SU-DHL-6 (cell line): Measurements from ENCODE around the gene FSTL1.
A peak's percentile ranks its signal among the peaks of the same experiment; 100 is the strongest.

Source experiments
- H2AFZ ChIP-seq: fragments of 200-600 bp; sonication (generic); 2 replicates; pipeline ENCODE4 v1.6.1; 2014; ENCODE audit warnings: low read depth, mild to moderate bottlenecking, moderate library complexity, mixed read lengths, antibody characterized with exemption, low read length; ENCODE audit not compliant: severe bottlenecking
- H3F3A ChIP-seq: fragments of 200-600 bp; shearing (Covaris generic); 2 replicates; pipeline ENCODE4 v1.6.0; 2016; ENCODE audit warnings: antibody characterized with exemption, mild to moderate bottlenecking; ENCODE audit not compliant: insufficient read depth
- H3K27ac ChIP-seq: fragments of 200-600 bp; sonication (generic); 2 replicates; pipeline ENCODE4 v1.5.1; 2016; ENCODE audit warnings: low read depth, mild to moderate bottlenecking, low read length, moderate library complexity, mixed read lengths
- H3K27me3 ChIP-seq: fragments of 200-600 bp; sonication (generic), shearing (Covaris generic); 2 replicates; pipeline ENCODE4 v1.6.0; 2014; ENCODE audit warnings: mild to moderate bottlenecking, low read length
- H3K36me3 ChIP-seq: fragments of 200-600 bp; sonication (generic); 2 replicates; pipeline ENCODE4 v1.6.1; 2014; ENCODE audit warnings: mild to moderate bottlenecking, low read length, mixed read lengths
- H3K4me2 ChIP-seq: fragments of 300-600, 200-600 bp; shearing (Covaris generic), sonication (generic); 2 replicates; pipeline ENCODE4 v1.6.0; 2014; ENCODE audit warnings: low read length, low read depth, mild to moderate bottlenecking; ENCODE audit not compliant: poor library complexity, severe bottlenecking
- H3K4me3 ChIP-seq: fragments of 200-600 bp; sonication (generic); 2 replicates; pipeline ENCODE4 v1.5.1; 2014; ENCODE audit warnings: antibody characterized with exemption, low read length, mild to moderate bottlenecking, mixed read lengths; ENCODE audit not compliant: insufficient read depth, poor library complexity, severe bottlenecking
- H3K79me2 ChIP-seq: fragments of 200-600 bp; sonication (generic); 2 replicates; pipeline ENCODE4 v1.6.1; 2014; ENCODE audit warnings: mild to moderate bottlenecking, low read length, moderate library complexity; ENCODE audit not compliant: insufficient read depth
- H3K9ac ChIP-seq: fragments of 200-600 bp; sonication (generic); 2 replicates; pipeline ENCODE4 v1.7.0; 2014; ENCODE audit warnings: mild to moderate bottlenecking, low read length
- H3K9me2 ChIP-seq: fragments of 200-600 bp; sonication (generic); replicated peaks from 2 replicates; pipeline ENCODE4 v1.6.1; 2014; ENCODE audit warnings: low read length; ENCODE audit not compliant: insufficient read depth
- H3K9me3 ChIP-seq: fragments of 200-600 bp; sonication (generic); 2 replicates; pipeline ENCODE4 v1.6.1; 2014; ENCODE audit warnings: low read length, mixed read lengths; ENCODE audit not compliant: insufficient read depth
- H4K20me1 ChIP-seq: fragments of 200-600 bp; sonication (generic); 2 replicates; pipeline ENCODE4 v1.6.1; 2014; ENCODE audit warnings: low read depth, mild to moderate bottlenecking, antibody characterized with exemption, low read length, moderate library complexity, mixed read lengths
- EZH2phosphoT487 ChIP-seq: fragments of 200-600 bp; sonication (generic), shearing (Covaris generic); conservative IDR thresholded peaks from 2 replicates; pipeline ENCODE4 v1.6.1; 2018; ENCODE audit warnings: mild to moderate bottlenecking, antibody characterized with exemption, low read length, moderate library complexity, mixed read lengths
- TF ChIP-seq, protein P1 (sequence below): fragments of 200-600 bp; sonication (generic); IDR thresholded peaks from one replicate; pipeline ENCODE4 v1.5.1; 2017; ENCODE audit warnings: antibody characterized with exemption, mild to moderate bottlenecking, low read length, moderate library complexity; ENCODE audit not compliant: insufficient read depth, poor library complexity, severe bottlenecking

FSTL1 gene

DNA sequence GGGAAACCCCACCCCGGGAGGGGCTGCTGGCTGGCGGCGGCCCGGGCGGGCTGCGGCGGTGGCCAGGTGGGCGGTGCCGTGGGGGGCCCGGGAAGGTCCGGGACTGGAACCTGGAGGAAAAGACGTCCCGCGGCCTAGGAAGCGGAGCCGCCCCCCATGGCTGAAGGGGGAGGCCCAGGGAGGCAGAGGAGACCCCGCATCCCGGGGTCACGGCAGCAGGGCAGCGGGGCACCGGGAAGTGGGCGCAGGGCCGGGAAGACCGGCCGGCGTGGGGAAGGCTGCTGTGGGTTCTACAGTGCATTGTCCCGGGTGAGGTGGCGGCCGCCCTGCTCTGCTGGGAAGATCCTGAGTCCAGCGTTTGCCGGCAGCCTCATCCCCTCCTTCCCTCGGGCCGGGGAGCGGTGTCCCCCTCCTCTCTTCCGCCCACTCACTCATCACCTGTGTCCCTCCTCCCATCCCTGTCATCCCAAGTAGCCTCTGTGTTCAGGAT lies 525 bp upstream of the FSTL1 start:
- H3K36me3 ChIP-seq, result no peaks in the 10 kb centered on the region
- no peak overlapping the region for H2AFZ ChIP-seq
- no peak for TF ChIP-seq EZH2phosphoT487
- TF ChIP-seq, protein P1, sequence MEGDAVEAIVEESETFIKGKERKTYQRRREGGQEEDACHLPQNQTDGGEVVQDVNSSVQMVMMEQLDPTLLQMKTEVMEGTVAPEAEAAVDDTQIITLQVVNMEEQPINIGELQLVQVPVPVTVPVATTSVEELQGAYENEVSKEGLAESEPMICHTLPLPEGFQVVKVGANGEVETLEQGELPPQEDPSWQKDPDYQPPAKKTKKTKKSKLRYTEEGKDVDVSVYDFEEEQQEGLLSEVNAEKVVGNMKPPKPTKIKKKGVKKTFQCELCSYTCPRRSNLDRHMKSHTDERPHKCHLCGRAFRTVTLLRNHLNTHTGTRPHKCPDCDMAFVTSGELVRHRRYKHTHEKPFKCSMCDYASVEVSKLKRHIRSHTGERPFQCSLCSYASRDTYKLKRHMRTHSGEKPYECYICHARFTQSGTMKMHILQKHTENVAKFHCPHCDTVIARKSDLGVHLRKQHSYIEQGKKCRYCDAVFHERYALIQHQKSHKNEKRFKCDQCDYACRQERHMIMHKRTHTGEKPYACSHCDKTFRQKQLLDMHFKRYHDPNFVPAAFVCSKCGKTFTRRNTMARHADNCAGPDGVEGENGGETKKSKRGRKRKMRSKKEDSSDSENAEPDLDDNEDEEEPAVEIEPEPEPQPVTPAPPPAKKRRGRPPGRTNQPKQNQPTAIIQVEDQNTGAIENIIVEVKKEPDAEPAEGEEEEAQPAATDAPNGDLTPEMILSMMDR, result no peak
- no peak overlapping the region for H3K9ac ChIP-seq
- no peaks in the 10 kb centered on the region for H3K9me2 ChIP-seq
- no peak overlapping the region for H3K27ac ChIP-seq
- no peaks in the 10 kb centered on the region for H3K79me2 ChIP-seq
- no peaks in the 10 kb centered on the region for H3K27me3 ChIP-seq
- no peaks in the 10 kb centered on the region for H3F3A ChIP-seq
- no peak overlapping the region for H3K4me3 ChIP-seq
- H3K4me2 ChIP-seq, result no peak overlapping the region
- no peaks in the 10 kb centered on the region for H4K20me1 ChIP-seq
- no peaks in the 10 kb centered on the region for H3K9me3 ChIP-seq

DNA sequence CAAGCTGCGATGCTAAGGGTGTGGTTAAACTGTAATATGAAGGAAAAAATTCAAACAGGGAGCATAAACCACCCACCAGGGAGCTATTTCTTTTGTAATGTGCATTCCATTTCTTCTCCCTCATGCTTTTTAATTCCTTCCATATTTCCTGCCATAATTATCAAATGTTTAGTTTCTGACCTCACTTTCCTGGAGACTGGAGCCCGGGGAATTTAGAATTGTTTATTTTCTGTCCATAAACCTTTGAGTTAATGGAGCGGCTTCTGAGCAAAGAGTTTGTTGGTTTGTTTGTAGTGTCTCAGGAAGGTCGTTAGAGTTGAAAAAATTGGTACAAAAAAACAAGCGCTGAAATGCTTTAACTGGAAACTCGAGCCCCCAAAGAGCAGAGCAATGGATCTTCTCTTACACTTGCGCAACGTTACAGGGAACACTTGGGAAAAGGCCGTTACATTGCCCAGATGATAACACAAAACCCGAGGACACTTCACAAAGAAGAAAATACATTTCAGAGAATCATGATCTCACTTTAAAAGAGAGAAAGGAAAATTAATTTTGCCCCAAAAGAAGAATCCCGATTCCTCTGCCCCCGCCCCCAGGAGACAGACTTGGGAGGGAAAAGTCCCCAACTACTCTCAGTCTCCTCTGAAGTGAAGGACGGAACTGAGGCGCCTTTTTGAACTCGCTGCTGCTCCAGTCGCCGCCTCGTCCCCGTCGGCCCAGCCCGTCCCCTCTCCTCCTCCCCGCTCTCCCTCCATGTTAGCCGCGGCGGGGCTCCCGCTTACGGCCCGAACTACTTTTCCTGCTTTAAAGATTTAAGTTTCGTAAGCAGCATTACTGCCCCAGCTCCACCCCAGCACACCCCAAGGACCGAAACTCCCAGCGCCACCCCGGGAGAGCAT lies 842 bp downstream of the FSTL1 start:
- Histone ChIP-seq H3K79me2 (no peaks in the 10 kb centered on the region), H3F3A (no peaks in the 10 kb centered on the region), H3K36me3 (no peaks in the 10 kb centered on the region), H3K4me3 (no peak overlapping the region), H3K27me3 (no peaks in the 10 kb centered on the region), H3K4me2 (peak overlapping the region; percentile 16), H3K9ac (no peak overlapping the region), H3K9me3 (no peaks in the 10 kb centered on the region), H4K20me1 (no peaks in the 10 kb centered on the region), H3K9me2 (no peaks in the 10 kb centered on the region), H2AFZ (no peak overlapping the region), H3K27ac (no peak overlapping the region)
- no peak for TF ChIP-seq EZH2phosphoT487
- TF ChIP-seq, protein P1, result no peak

DNA sequence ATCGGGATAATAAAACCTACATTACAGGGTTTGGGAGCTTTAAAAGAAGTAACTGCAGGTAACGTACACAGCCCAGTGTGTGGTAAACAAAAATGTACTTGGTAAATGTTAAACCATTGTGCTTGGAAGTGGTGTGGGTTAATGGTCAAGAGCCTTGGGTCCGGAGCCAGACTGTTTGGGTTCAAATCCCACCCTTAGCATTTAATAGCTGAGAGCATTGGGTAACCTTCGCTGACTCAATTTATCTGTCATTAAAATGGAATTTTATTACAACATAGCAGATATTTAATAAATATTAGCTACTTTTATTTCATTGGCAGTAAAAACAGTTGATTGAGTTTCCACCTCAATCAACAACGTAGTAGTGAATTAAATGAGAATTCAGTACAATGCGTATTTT lies 1.5 kb downstream of the FSTL1 start:
- no peak overlapping the region for H2AFZ ChIP-seq
- no peaks in the 10 kb centered on the region for H3K27me3 ChIP-seq
- H3K9me2 ChIP-seq, result no peaks in the 10 kb centered on the region
- no peaks in the 10 kb centered on the region for H3K9me3 ChIP-seq
- TF ChIP-seq, protein P1, result no peak
- no peak for TF ChIP-seq EZH2phosphoT487
- H3K79me2 ChIP-seq, result no peaks in the 10 kb centered on the region
- H3F3A ChIP-seq, result no peaks in the 10 kb centered on the region
- H3K27ac ChIP-seq, result no peak overlapping the region
- no peak overlapping the region for H3K4me2 ChIP-seq
- no peak overlapping the region for H3K4me3 ChIP-seq
- no peaks in the 10 kb centered on the region for H4K20me1 ChIP-seq
- H3K9ac ChIP-seq, result no peak overlapping the region
- H3K36me3 ChIP-seq, result no peaks in the 10 kb centered on the region
